NCI-H1092 (cell line): ENCODE results near the gene PMFBP1.

Experiments
- DNase-seq: peaks from one replicate; lab custom pipeline; 2025; lab: John Stamatoyannopoulos, UW

PMFBP1 gene

GRCh38 chr16:72129976-72130656 lies 41.8 kb downstream of the PMFBP1 start:
- DNase-seq: no peak

- no peak for DNase-seq
These were observed 43.3 kb downstream of the PMFBP1 start for GRCh38 chr16:72128701-72129100.

- DNase-seq: no peak
These were observed 45.6 kb downstream of the PMFBP1 start for GRCh38 chr16:72126429-72126765.

GRCh38 chr16:72125635-72126428 lies 46.1 kb downstream of the PMFBP1 start:
- DNase-seq: no peak

GRCh38 chr16:72124761-72125634 lies 47.0 kb downstream of the PMFBP1 start:
- DNase-seq: peak; percentile 51

- no peak for DNase-seq
These were observed 47.8 kb downstream of the PMFBP1 start for GRCh38 chr16:72124148-72124547.

GRCh38 chr16:72123426-72123825 lies 48.5 kb downstream of the PMFBP1 start:
- DNase-seq: no peak

- DNase-seq: no peak
These were observed 49.0 kb downstream of the PMFBP1 start for GRCh38 chr16:72122916-72123315.

- DNase-seq: no peak
These were observed 49.6 kb downstream of the PMFBP1 start for GRCh38 chr16:72122308-72122707.

- DNase-seq: no peak
These were observed 51.9 kb downstream of the PMFBP1 start for GRCh38 chr16:72120026-72120425.

- no peak for DNase-seq
These were observed 58.4 kb downstream of the PMFBP1 start for GRCh38 chr16:72113616-72113945.

GRCh38 chr16:72112906-72113615 lies 58.9 kb downstream of the PMFBP1 start:
- no peak for DNase-seq

- DNase-seq: no peak
These were observed 59.5 kb downstream of the PMFBP1 start for GRCh38 chr16:72112452-72112792.

- DNase-seq: no peak
These were observed 60.1 kb downstream of the PMFBP1 start for GRCh38 chr16:72111657-72112451.

GRCh38 chr16:72110662-72111615 lies 61.0 kb downstream of the PMFBP1 start:
- no peak for DNase-seq

GRCh38 chr16:72109966-72110530 lies 61.9 kb downstream of the PMFBP1 start:
- DNase-seq: no peak

GRCh38 chr16:72109300-72109699 lies 62.7 kb downstream of the PMFBP1 start:
- DNase-seq: no peak

- DNase-seq: no peak
These were observed 63.4 kb downstream of the PMFBP1 start for GRCh38 chr16:72108353-72109102.

GRCh38 chr16:72107371-72107770 lies 64.6 kb downstream of the PMFBP1 start:
- no peak for DNase-seq
